ENCODE measurements around the gene WFDC8. TPM values are rescaled to one million over a fixed set of nuclear protein-coding genes. Genes with fewer than 3 reads are reported as not detected.

Gene WFDC8
- polyA plus RNA-seq, 1 of the 3 experiments (the other 2 are of a cell fraction): not detected

DNA sequence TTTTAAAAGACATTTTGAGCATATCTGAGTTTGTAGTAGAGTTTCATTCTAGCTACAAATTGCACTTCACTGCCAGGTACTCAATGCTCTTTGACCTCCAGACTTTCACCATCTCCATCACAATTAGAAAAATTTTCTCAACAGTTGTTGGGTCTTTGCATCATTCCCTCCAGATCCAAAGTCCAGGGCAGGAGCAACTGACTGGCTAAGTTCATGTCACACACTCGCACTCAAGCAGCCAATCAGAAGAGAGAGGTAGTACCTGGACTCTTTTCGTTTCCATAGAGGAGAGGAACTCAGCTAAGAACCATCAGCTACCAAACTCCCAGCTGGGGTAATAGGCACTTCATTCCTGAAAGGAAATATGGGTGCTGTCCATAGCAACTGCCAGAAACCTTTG lies 72.7 kb downstream of the WFDC8 start:
- H3F3A ChIP-seq (replicated peaks; ENCODE audit: insufficient read depth): peaks cover 6% of the 10 kb centered on the region
- ChIA-PET CTCF (interaction anchor here (0.9 kb wide), 1 partner anchor 20 kb away, joined by 3 read pairs; no protein-coding TSS in a partner anchor), POLR2A (no interaction called here)
- TF ChIP-seq, protein P1, sequence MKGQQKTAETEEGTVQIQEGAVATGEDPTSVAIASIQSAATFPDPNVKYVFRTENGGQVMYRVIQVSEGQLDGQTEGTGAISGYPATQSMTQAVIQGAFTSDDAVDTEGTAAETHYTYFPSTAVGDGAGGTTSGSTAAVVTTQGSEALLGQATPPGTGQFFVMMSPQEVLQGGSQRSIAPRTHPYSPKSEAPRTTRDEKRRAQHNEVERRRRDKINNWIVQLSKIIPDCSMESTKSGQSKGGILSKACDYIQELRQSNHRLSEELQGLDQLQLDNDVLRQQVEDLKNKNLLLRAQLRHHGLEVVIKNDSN (IDR thresholded peaks at IDR 0.05; ENCODE audit: borderline replicate concordance, low read depth): no peak
- H3K9me3 ChIP-seq: no peaks in the 10 kb centered on the region
- no peak overlapping the region for H3K27ac ChIP-seq (ENCODE audit: low read depth in 2 of 2, low read length in 1 of 2)
- H3K36me3 ChIP-seq (replicated peaks in 1 of 2; ENCODE audit: control insufficient read depth in 1 of 2, insufficient read depth in 2 of 2, low read length in 1 of 2): no peaks in the 10 kb centered on the region
- H3K27me3 ChIP-seq (ENCODE audit: insufficient read depth): no peaks in the 10 kb centered on the region; the same call in 1 of the 2 replicates
- no peak overlapping the region for H2AFZ ChIP-seq (ENCODE audit: low read depth)
- no peak overlapping the region for H3K4me2 ChIP-seq
- no peak overlapping the region for H3K4me3 ChIP-seq (ENCODE audit: low read depth in 2 of 2, low read length in 1 of 2)
- no peaks in the 10 kb centered on the region for H3K9me2 ChIP-seq
- no peaks in the 10 kb centered on the region for H4K20me1 ChIP-seq (ENCODE audit: insufficient read depth)
- H3K9ac ChIP-seq: no peak overlapping the region
- H3K79me2 ChIP-seq (ENCODE audit: insufficient read depth): no peaks in the 10 kb centered on the region
- WGBS (ENCODE audit: low lambda C conversion rate): 53% methylated on average over 2 of the region's 2 CpGs
- no peaks in the 10 kb centered on the region for H3K4me1 ChIP-seq (ENCODE audit: control insufficient read depth in 1 of 2, insufficient read depth in 2 of 2, low read depth in 1 of 2, low read length in 1 of 2)
- no peak for DNase-seq

DNA sequence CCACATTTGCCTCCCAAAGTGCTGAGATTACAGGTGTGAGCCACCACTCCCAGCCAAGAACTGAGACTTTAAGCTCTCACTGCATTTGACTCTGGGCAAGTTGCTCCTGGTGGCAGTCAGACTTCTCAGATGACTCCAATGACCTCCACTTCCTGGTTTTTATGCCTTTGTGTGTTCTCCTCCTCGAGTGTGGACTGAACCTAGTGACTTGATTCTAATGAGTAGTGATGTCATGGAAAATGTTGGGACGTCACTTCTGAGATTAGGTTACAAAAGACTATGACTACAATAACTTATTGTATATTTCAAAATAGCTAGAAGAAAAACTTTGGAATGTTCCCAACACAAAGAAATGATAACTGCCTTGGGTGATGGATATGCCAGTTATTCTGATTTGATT lies 75.7 kb downstream of the WFDC8 start:
- WGBS (ENCODE audit: low lambda C conversion rate): 14% methylated on average over 2 of the region's 2 CpGs
- peaks cover 10% of the 10 kb centered on the region; the same call in 1 of the 2 replicates for H3K27me3 ChIP-seq (ENCODE audit: insufficient read depth)
- H2AFZ ChIP-seq (ENCODE audit: low read depth): no peak overlapping the region
- TF ChIP-seq RAD21 (IDR thresholded peaks at IDR 0.05; ENCODE audit: low read length): no peak
- no peak for TF ChIP-seq NFIC (IDR thresholded peaks at IDR 0.05; ENCODE audit: borderline replicate concordance)
- no peak for TF ChIP-seq JUND (IDR thresholded peaks at IDR 0.05)
- TF ChIP-seq ZBTB33 (IDR thresholded peaks at IDR 0.05; ENCODE audit: borderline replicate concordance, low read depth): no peak
- no peak for TF ChIP-seq TAF1 (IDR thresholded peaks at IDR 0.05; ENCODE audit: borderline replicate concordance, low read depth, low read length)
- no peak for TF ChIP-seq CTCF (IDR thresholded peaks at IDR 0.05)
- no peak for TF ChIP-seq PBX3 (IDR thresholded peaks at IDR 0.05)
- TF ChIP-seq ELF1 (IDR thresholded peaks at IDR 0.05): no peak
- no peak for TF ChIP-seq FOXM1 (IDR thresholded peaks at IDR 0.05; ENCODE audit: low read depth)
- TF ChIP-seq EZH2phosphoT487 (IDR thresholded peaks at IDR 0.05; ENCODE audit: borderline replicate concordance, low read depth): no peak
- TF ChIP-seq GATA2 (CRISPR knock-in tag; IDR thresholded peaks at IDR 0.05): no peak
- no peak for TF ChIP-seq RXRA (IDR thresholded peaks at IDR 0.05; ENCODE audit: borderline replicate concordance, low read depth)
- no peak for TF ChIP-seq POLR2AphosphoS5 (IDR thresholded peaks at IDR 0.05; ENCODE audit: low read depth, low read length)
- TF ChIP-seq, protein P2, sequence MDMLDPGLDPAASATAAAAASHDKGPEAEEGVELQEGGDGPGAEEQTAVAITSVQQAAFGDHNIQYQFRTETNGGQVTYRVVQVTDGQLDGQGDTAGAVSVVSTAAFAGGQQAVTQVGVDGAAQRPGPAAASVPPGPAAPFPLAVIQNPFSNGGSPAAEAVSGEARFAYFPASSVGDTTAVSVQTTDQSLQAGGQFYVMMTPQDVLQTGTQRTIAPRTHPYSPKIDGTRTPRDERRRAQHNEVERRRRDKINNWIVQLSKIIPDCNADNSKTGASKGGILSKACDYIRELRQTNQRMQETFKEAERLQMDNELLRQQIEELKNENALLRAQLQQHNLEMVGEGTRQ (IDR thresholded peaks at IDR 0.05; ENCODE audit: borderline replicate concordance, low read depth, low read length): no peak
- TF ChIP-seq IRF3 (IDR thresholded peaks at IDR 0.05; ENCODE audit: low read depth, low read length): no peak
- TF ChIP-seq SIN3A (IDR thresholded peaks at IDR 0.05; ENCODE audit: borderline replicate concordance, low read depth, low read length): no peak
- no peak for TF ChIP-seq MEF2A (IDR thresholded peaks at IDR 0.05; ENCODE audit: borderline replicate concordance, low read depth)
- no peaks in the 10 kb centered on the region for H4K20me1 ChIP-seq (ENCODE audit: insufficient read depth)
- no peak for DNase-seq
- CTCF ChIA-PET: no interaction called here
- no peak overlapping the region for H3K4me2 ChIP-seq
- no peaks in the 10 kb centered on the region for H3K36me3 ChIP-seq (replicated peaks in 1 of 2; ENCODE audit: control insufficient read depth in 1 of 2, insufficient read depth in 2 of 2, low read length in 1 of 2)
- H3K9me2 ChIP-seq: no peaks in the 10 kb centered on the region
- H3K79me2 ChIP-seq (ENCODE audit: insufficient read depth): no peaks in the 10 kb centered on the region
- H3F3A ChIP-seq (replicated peaks; ENCODE audit: insufficient read depth): peaks cover 6% of the 10 kb centered on the region
- H3K9ac ChIP-seq: no peak overlapping the region
- no peaks in the 10 kb centered on the region for H3K9me3 ChIP-seq
- POLR2A ChIA-PET: no interaction called here
- H3K4me3 ChIP-seq (ENCODE audit: low read depth in 2 of 2, low read length in 1 of 2): no peak overlapping the region
- H3K4me1 ChIP-seq (ENCODE audit: control insufficient read depth in 1 of 2, insufficient read depth in 2 of 2, low read depth in 1 of 2, low read length in 1 of 2): no peaks in the 10 kb centered on the region
- no peak overlapping the region for H3K27ac ChIP-seq (ENCODE audit: low read depth in 2 of 2, low read length in 1 of 2)

All from SK-N-SH (cell line).